Ishikawa (cell line): ENCODE data around the gene ARL14.

Experiments
- CEBPB ChIP-seq: IDR thresholded peaks from 2 replicates; pipeline ENCODE4 v1.6.1; 2012
- CREB1 ChIP-seq: IDR thresholded peaks from 2 replicates; pipeline ENCODE4 v1.6.1; 2012; ENCODE audit warnings: low read depth
- EGR1 ChIP-seq: IDR thresholded peaks from 2 replicates; pipeline ENCODE4 v1.6.1; 2012
- EP300 ChIP-seq: IDR thresholded peaks from 2 replicates; pipeline ENCODE4 v1.6.1; 2012; ENCODE audit warnings: borderline replicate concordance
- FOXM1 ChIP-seq: IDR thresholded peaks from 2 replicates; pipeline ENCODE4 v1.6.1; 2012; ENCODE audit warnings: low read depth, borderline replicate concordance
- MAX ChIP-seq: IDR thresholded peaks from 2 replicates; pipeline ENCODE4 v1.6.1; 2012
- NFIC ChIP-seq: IDR thresholded peaks from 2 replicates; pipeline ENCODE4 v1.6.1; 2012
- RAD21 ChIP-seq: IDR thresholded peaks from 2 replicates; pipeline ENCODE4 v1.6.1; 2012; ENCODE audit warnings: low read depth
- REST ChIP-seq: IDR thresholded peaks from 2 replicates; pipeline ENCODE4 v1.6.1; 2012; ENCODE audit warnings: low read depth, mild to moderate bottlenecking
- TAF1 ChIP-seq: IDR thresholded peaks from 2 replicates; pipeline ENCODE4 v1.6.1; 2012; ENCODE audit warnings: low read depth, mild to moderate bottlenecking
- TCF12 ChIP-seq: IDR thresholded peaks from 2 replicates; pipeline ENCODE4 v1.6.1; 2012; ENCODE audit warnings: low read depth
- TEAD4 ChIP-seq: IDR thresholded peaks from 2 replicates; pipeline ENCODE4 v1.6.1; 2012
- USF1 ChIP-seq: IDR thresholded peaks from 2 replicates; pipeline ENCODE4 v1.6.1; 2012
- YY1 ChIP-seq: IDR thresholded peaks from 2 replicates; pipeline ENCODE4 v1.6.1; 2012; ENCODE audit warnings: low read depth
- ZBTB7A ChIP-seq: IDR thresholded peaks from 2 replicates; pipeline ENCODE4 v1.6.1; 2012; ENCODE audit warnings: low read depth

Gene ARL14

GRCh38 chr3:160676547-160677303 is at the start of gene ARL14:
Gene ARL14, plus strand, starts transcription at chr3:160677160. Its CDS starts 187 bp downstream, at chr3:160677347.
- TF ChIP-seq TCF12, result no peak
- TF ChIP-seq TEAD4, result peak; percentile 56; the same call in 1 of the 2 replicates

- TF ChIP-seq TCF12 (no peak), YY1 (no peak), CREB1 (no peak), REST (no peak), TEAD4 (no peak), ZBTB7A (no peak), FOXM1 (no peak), NFIC (no peak), EP300 (no peak), EGR1 (no peak), MAX (no peak), TAF1 (no peak), USF1 (no peak), CEBPB (no peak)
These were observed 47.5 kb upstream of the ARL14 start for GRCh38 chr3:160629491-160629890.

GRCh38 chr3:160633361-160634083 is 43.4 kb upstream of the ARL14 start:
- TF ChIP-seq EP300 (no peak), RAD21 (no peak), REST (no peak), TAF1 (no peak), TCF12 (no peak), YY1 (no peak), MAX (no peak), FOXM1 (no peak), TEAD4 (no peak), CEBPB (no peak)

- TF ChIP-seq EP300, result no peak
- TF ChIP-seq MAX, result no peak
- no peak for TF ChIP-seq CREB1
- TF ChIP-seq TAF1, result no peak
- no peak for TF ChIP-seq CEBPB
- no peak for TF ChIP-seq TCF12
- no peak for TF ChIP-seq YY1
- TF ChIP-seq FOXM1, result no peak
- TF ChIP-seq EGR1, result no peak
- TF ChIP-seq TEAD4, result no peak
- no peak for TF ChIP-seq ZBTB7A
- TF ChIP-seq REST, result no peak
- no peak for TF ChIP-seq USF1
- no peak for TF ChIP-seq NFIC
- TF ChIP-seq RAD21, result no peak
These were observed 41.7 kb upstream of the ARL14 start for GRCh38 chr3:160635213-160635612.
